ENCODE measurements around the gene C1QTNF2.

Gene C1QTNF2

GRCh38 chr5:160382346-160382745, 11.9 kb upstream of the C1QTNF2 start:
- TF ChIP-seq L3MBTL2 (conservative IDR thresholded peaks at IDR 0.05) (no peak), LEF1 (IDR thresholded peaks at IDR 0.05; ENCODE audit: borderline replicate concordance) (no peak), FOXK2 (IDR thresholded peaks at IDR 0.05) (no peak), ZNF384 (IDR thresholded peaks at IDR 0.05) (no peak), ELF4 (IDR thresholded peaks at IDR 0.05) (no peak), NFRKB (IDR thresholded peaks at IDR 0.05) (no peak), ARNT (IDR thresholded peaks at IDR 0.05) (no peak), TARDBP (IDR thresholded peaks at IDR 0.05) (no peak), FOXA1 (IDR thresholded peaks at IDR 0.05) (no peak), FOXM1 (IDR thresholded peaks at IDR 0.05; ENCODE audit: borderline replicate concordance) (no peak), PKNOX1 (IDR thresholded peaks at IDR 0.05) (no peak), BHLHE40 (IDR thresholded peaks at IDR 0.05; ENCODE audit: borderline replicate concordance) (no peak), CTBP1 (IDR thresholded peaks at IDR 0.05; ENCODE audit: borderline replicate concordance) (no peak), SUZ12 (IDR thresholded peaks at IDR 0.05) (no peak), SP1 (IDR thresholded peaks at IDR 0.05) (no peak), HDGF (IDR thresholded peaks at IDR 0.05; ENCODE audit: borderline replicate concordance) (no peak)
- CTCF ChIA-PET: interaction anchor here (1.1 kb wide), 1 partner anchor 9 kb away, joined by 6 read pairs; no protein-coding TSS in a partner anchor
- DNase-seq (ENCODE audit: extremely low spot score): no peak
- POLR2A ChIA-PET: no interaction called here

DNA sequence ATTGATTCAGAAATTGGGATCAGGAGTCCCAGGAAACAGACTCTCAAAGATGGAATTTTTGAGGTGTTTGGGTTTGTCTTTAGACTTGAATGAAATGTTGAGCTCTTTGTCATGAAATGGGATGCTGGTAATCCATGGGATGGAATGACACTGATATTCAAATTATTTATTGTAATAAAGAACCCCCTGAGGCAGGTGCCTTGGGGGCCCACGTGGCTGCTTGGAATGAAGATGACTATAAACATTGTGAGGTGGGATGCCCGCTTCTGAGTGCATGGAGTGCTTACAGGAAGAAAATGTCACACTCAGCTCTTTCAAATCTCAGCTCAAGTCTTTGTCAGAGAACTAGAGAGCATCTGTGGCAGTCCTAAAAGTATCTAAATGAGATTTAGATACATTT, 9.6 kb upstream of the C1QTNF2 start:
- ChIA-PET CTCF (interaction anchor here (0.8 to 1.1 kb wide), 3 partner anchors 10 to 27 kb away, joined by 3 read pairs; partner anchors contain the start of gene C1QTNF2), POLR2A (interaction anchor here (1.2 to 1.5 kb wide), 3 partner anchors 11 to 15 kb away, joined by 3 to 6 read pairs (median 3); no protein-coding TSS in a partner anchor)
- no peak for DNase-seq (ENCODE audit: extremely low spot score)
- no peak for TF ChIP-seq HDGF (IDR thresholded peaks at IDR 0.05; ENCODE audit: borderline replicate concordance)
- no peak for TF ChIP-seq ZNF384 (IDR thresholded peaks at IDR 0.05)
- no peak for TF ChIP-seq FOXA1 (IDR thresholded peaks at IDR 0.05)
- TF ChIP-seq PKNOX1 (IDR thresholded peaks at IDR 0.05): no peak
- no peak for TF ChIP-seq L3MBTL2 (conservative IDR thresholded peaks at IDR 0.05)
- TF ChIP-seq SUZ12 (IDR thresholded peaks at IDR 0.05): no peak
- TF ChIP-seq ARNT (IDR thresholded peaks at IDR 0.05): no peak
- TF ChIP-seq ELF4 (IDR thresholded peaks at IDR 0.05): no peak
- no peak for TF ChIP-seq SP1 (IDR thresholded peaks at IDR 0.05)
- no peak for TF ChIP-seq LEF1 (IDR thresholded peaks at IDR 0.05; ENCODE audit: borderline replicate concordance)
- TF ChIP-seq FOXK2 (IDR thresholded peaks at IDR 0.05): no peak
- TF ChIP-seq BHLHE40 (IDR thresholded peaks at IDR 0.05; ENCODE audit: borderline replicate concordance): no peak
- TF ChIP-seq CTBP1 (IDR thresholded peaks at IDR 0.05; ENCODE audit: borderline replicate concordance): no peak
- no peak for TF ChIP-seq NFRKB (IDR thresholded peaks at IDR 0.05)
- no peak for TF ChIP-seq FOXM1 (IDR thresholded peaks at IDR 0.05; ENCODE audit: borderline replicate concordance)
- no peak for TF ChIP-seq TARDBP (IDR thresholded peaks at IDR 0.05)

GRCh38 chr5:160379511-160379910, 9.1 kb upstream of the C1QTNF2 start:
- CTCF ChIA-PET: interaction anchor here (0.8 to 1.1 kb wide), 3 partner anchors 9 to 27 kb away, joined by 3 read pairs; partner anchors contain the start of gene C1QTNF2
- POLR2A ChIA-PET: interaction anchor here (1.1 to 1.5 kb wide), 4 partner anchors 9 to 16 kb away, joined by 3 to 6 read pairs (median 3); partner anchors contain the start of gene C1QTNF2

GRCh38 chr5:160378330-160378729, 7.9 kb upstream of the C1QTNF2 start:
- TF ChIP-seq ARNT (IDR thresholded peaks at IDR 0.05) (no peak), SUZ12 (IDR thresholded peaks at IDR 0.05) (no peak), HDGF (IDR thresholded peaks at IDR 0.05; ENCODE audit: borderline replicate concordance) (no peak), ZNF384 (IDR thresholded peaks at IDR 0.05) (no peak), FOXM1 (IDR thresholded peaks at IDR 0.05; ENCODE audit: borderline replicate concordance) (no peak), FOXA1 (IDR thresholded peaks at IDR 0.05) (no peak), LEF1 (IDR thresholded peaks at IDR 0.05; ENCODE audit: borderline replicate concordance) (no peak), FOXK2 (IDR thresholded peaks at IDR 0.05) (no peak)
- POLR2A ChIA-PET: interaction anchor here (1.1 kb wide), 1 partner anchor 8 kb away, joined by 3 read pairs; the partner anchor contains the start of gene C1QTNF2
- no peak for DNase-seq (ENCODE audit: extremely low spot score)
- CTCF ChIA-PET: no interaction called here

More at GRCh38 chr5:160379511-160379910, 9.1 kb upstream of the C1QTNF2 start:
- DNase-seq (ENCODE audit: extremely low spot score): no peak
- TF ChIP-seq ARNT (IDR thresholded peaks at IDR 0.05): no peak
- no peak for TF ChIP-seq LEF1 (IDR thresholded peaks at IDR 0.05; ENCODE audit: borderline replicate concordance)
- TF ChIP-seq L3MBTL2 (conservative IDR thresholded peaks at IDR 0.05): no peak
- TF ChIP-seq FOXK2 (IDR thresholded peaks at IDR 0.05): no peak
- no peak for TF ChIP-seq CTBP1 (IDR thresholded peaks at IDR 0.05; ENCODE audit: borderline replicate concordance)
- TF ChIP-seq NFRKB (IDR thresholded peaks at IDR 0.05): no peak
- no peak for TF ChIP-seq FOXM1 (IDR thresholded peaks at IDR 0.05; ENCODE audit: borderline replicate concordance)
- no peak for TF ChIP-seq PKNOX1 (IDR thresholded peaks at IDR 0.05)
- TF ChIP-seq SUZ12 (IDR thresholded peaks at IDR 0.05): no peak

DNA sequence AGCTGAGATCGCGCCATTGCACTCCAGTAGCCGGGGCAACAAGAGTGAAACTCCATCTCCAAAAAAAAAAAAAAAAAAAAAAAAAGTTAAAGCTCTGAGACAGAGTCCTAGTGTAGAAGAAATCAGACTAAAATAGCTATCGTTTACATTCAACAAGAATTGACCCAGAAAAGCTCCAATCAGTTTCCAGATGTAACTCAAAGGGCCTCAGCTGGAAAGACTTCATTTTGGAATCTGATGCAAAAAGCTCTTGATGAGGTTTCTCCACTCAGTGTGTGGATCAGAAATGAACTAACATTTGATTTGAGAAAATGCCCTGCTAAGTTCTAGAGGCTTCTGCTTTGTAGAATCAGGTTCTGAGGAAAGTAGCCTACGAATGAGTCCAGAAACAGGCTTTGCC, 7.2 kb upstream of the C1QTNF2 start:
- DNase-seq (ENCODE audit: extremely low spot score): no peak
- TF ChIP-seq ARNT (IDR thresholded peaks at IDR 0.05) (no peak), NFRKB (IDR thresholded peaks at IDR 0.05) (no peak), SP1 (IDR thresholded peaks at IDR 0.05) (no peak), FOXK2 (IDR thresholded peaks at IDR 0.05) (no peak), CTBP1 (IDR thresholded peaks at IDR 0.05; ENCODE audit: borderline replicate concordance) (no peak), SUZ12 (IDR thresholded peaks at IDR 0.05) (no peak), FOXM1 (IDR thresholded peaks at IDR 0.05; ENCODE audit: borderline replicate concordance) (no peak), HDGF (IDR thresholded peaks at IDR 0.05; ENCODE audit: borderline replicate concordance) (no peak), FOXA1 (IDR thresholded peaks at IDR 0.05) (no peak), LEF1 (IDR thresholded peaks at IDR 0.05; ENCODE audit: borderline replicate concordance) (no peak), BHLHE40 (IDR thresholded peaks at IDR 0.05; ENCODE audit: borderline replicate concordance) (no peak), PKNOX1 (IDR thresholded peaks at IDR 0.05) (no peak), ZNF384 (IDR thresholded peaks at IDR 0.05) (no peak), L3MBTL2 (conservative IDR thresholded peaks at IDR 0.05) (no peak), ELF4 (IDR thresholded peaks at IDR 0.05) (no peak)
- CTCF ChIA-PET: no interaction called here
- POLR2A ChIA-PET: no interaction called here

Measured in HEK293T (cell line).